Measurements from ENCODE around the gene ACP7. TPM values are rescaled to one million over a fixed set of nuclear protein-coding genes. Genes with fewer than 3 reads are reported as not detected.

ACP7 gene
- total RNA-seq, 1 experiment from 2014 or later = 0.11 TPM

- TF ChIP-seq E2F4 (CRISPR knock-in tag; IDR thresholded peaks at IDR 0.05; ENCODE audit: borderline replicate concordance, low read depth) (no peak), E2F5 (CRISPR knock-in tag; IDR thresholded peaks at IDR 0.05) (no peak), TEAD4 (CRISPR knock-in tag; IDR thresholded peaks at IDR 0.05) (no peak), AR (CRISPR knock-in tag; IDR thresholded peaks at IDR 0.05) (no peak), ZNF671 (CRISPR knock-in tag; IDR thresholded peaks at IDR 0.05) (no peak), ZNF416 (CRISPR knock-in tag; IDR thresholded peaks at IDR 0.05) (no peak), CREM (CRISPR knock-in tag; IDR thresholded peaks at IDR 0.05) (no peak)
Observed at GRCh38 chr19:39138221-39139211, 54.3 kb downstream of the ACP7 start (continued).

GRCh38 chr19:39139305-39139874 is 55.2 kb downstream of the ACP7 start:
- ATAC-seq (peak; percentile 92), DNase-seq (ENCODE audit: low spot score) (peak; percentile 70)
- ChIA-PET POLR2A (no interaction called here), CTCF (interaction anchor here (0.5 to 1.9 kb wide), 3 partner anchors 11 to 45 kb away, joined by 3 to 5 read pairs (median 4); no protein-coding TSS in a partner anchor)
- H3K4me1 Mint-ChIP-seq = peaks cover 87% of the 10 kb centered on the region
- H3K9me3 Mint-ChIP-seq = no peaks in the 10 kb centered on the region
- H3K27me3 Mint-ChIP-seq (ENCODE audit: low read depth) = no peaks in the 10 kb centered on the region
- H3K36me3 Mint-ChIP-seq = no peaks in the 10 kb centered on the region
- peak overlapping the region; percentile 29; the same call in 1 of the 2 replicates for H3K4me3 Mint-ChIP-seq
- peak overlapping the region; percentile 70 for H3K27ac Mint-ChIP-seq
- TF ChIP-seq FOXJ3 (CRISPR knock-in tag; IDR thresholded peaks at IDR 0.05; ENCODE audit: borderline replicate concordance) = no peak
- no peak for TF ChIP-seq GTF2I (CRISPR knock-in tag; conservative IDR thresholded peaks at IDR 0.05)
- no peak for TF ChIP-seq SP1 (CRISPR knock-in tag; conservative IDR thresholded peaks at IDR 0.05)
- no peak for TF ChIP-seq ZSCAN18 (CRISPR knock-in tag; IDR thresholded peaks at IDR 0.05)
- TF ChIP-seq SOX15 (CRISPR knock-in tag; IDR thresholded peaks at IDR 0.05) = no peak
- TF ChIP-seq TEAD4 (CRISPR knock-in tag; IDR thresholded peaks at IDR 0.05) = peak; percentile 74; the same call in 1 of the 2 replicates
- TF ChIP-seq ATF6 (CRISPR knock-in tag; IDR thresholded peaks at IDR 0.05) = no peak
- TF ChIP-seq USF2 (CRISPR knock-in tag; IDR thresholded peaks at IDR 0.05) = no peak
- no peak for TF ChIP-seq ETV6 (CRISPR knock-in tag; IDR thresholded peaks at IDR 0.05)
- TF ChIP-seq RORB (CRISPR knock-in tag; IDR thresholded peaks at IDR 0.05) = no peak
- no peak for TF ChIP-seq AFF4 (CRISPR knock-in tag; IDR thresholded peaks at IDR 0.05; ENCODE audit: borderline replicate concordance)
- TF ChIP-seq TEAD1 (CRISPR knock-in tag; IDR thresholded peaks at IDR 0.05) = peak; percentile 71; the same call in 1 of the 2 replicates
